H9 (cell line): ENCODE data around the gene ERP44. TPM values are rescaled to one million over a fixed set of nuclear protein-coding genes. Genes with fewer than 3 reads are reported as not detected.

Source experiments
- DNase-seq: peaks from one replicate; pipeline ENCODE4 v3.0.0-alpha.2; 2017
- H2AFZ ChIP-seq: one replicate; pipeline ENCODE4 v1.6.1; 2013; ENCODE audit warnings: mild to moderate bottlenecking, low read length, control low read depth, moderate library complexity
- H2AK5ac ChIP-seq: 2 replicates; pipeline ENCODE4 v1.6.1; 2013; ENCODE audit warnings: low read length, control low read depth, mixed read lengths; ENCODE audit not compliant: insufficient read length
- H2BK120ac ChIP-seq: one replicate; pipeline ENCODE4 v1.6.1; 2013; ENCODE audit warnings: low read depth, mild to moderate bottlenecking, low read length, control low read depth, inconsistent platforms; ENCODE audit not compliant: poor library complexity, severe bottlenecking
- H2BK12ac ChIP-seq: 2 replicates; pipeline ENCODE4 v1.6.1; 2013; ENCODE audit warnings: low read length, control low read depth, mixed read lengths, low read depth; ENCODE audit not compliant: insufficient read length
- H2BK15ac ChIP-seq: 2 replicates; pipeline ENCODE4 v1.6.1; 2013; ENCODE audit warnings: low read depth, low read length, control low read depth
- H2BK20ac ChIP-seq: one replicate; pipeline ENCODE4 v1.6.1; 2013; ENCODE audit warnings: low read depth, mild to moderate bottlenecking, low read length, control low read depth, inconsistent platforms; ENCODE audit not compliant: poor library complexity, severe bottlenecking
- H2BK5ac ChIP-seq: 2 replicates; pipeline ENCODE4 v1.6.1; 2013; ENCODE audit warnings: low read length, control low read depth, mixed read lengths; ENCODE audit not compliant: insufficient read length
- H3K14ac ChIP-seq: 2 replicates; pipeline ENCODE4 v1.6.1; 2013; ENCODE audit warnings: low read length, control low read depth; ENCODE audit not compliant: insufficient read depth
- H3K18ac ChIP-seq: 2 replicates; pipeline ENCODE4 v1.6.1; 2013; ENCODE audit warnings: low read depth, mild to moderate bottlenecking, mixed read lengths, low read length, control low read depth; ENCODE audit not compliant: insufficient read length
- H3K23ac ChIP-seq: 2 replicates; pipeline ENCODE4 v1.6.1; 2013; ENCODE audit warnings: low read length, control low read depth, mixed read lengths, low read depth; ENCODE audit not compliant: insufficient read length
- H3K23me2 ChIP-seq: 2 replicates; pipeline ENCODE4 v1.6.1; 2013; ENCODE audit warnings: low read depth, mild to moderate bottlenecking, mixed read lengths, low read length, control low read depth; ENCODE audit not compliant: insufficient read length, poor library complexity, severe bottlenecking
- H3K27ac ChIP-seq: 2 replicates; pipeline ENCODE4 v1.5.1; 2013; ENCODE audit warnings: low read length, control low read depth, mixed read lengths, low read depth; ENCODE audit not compliant: insufficient read length
- H3K27me3 ChIP-seq: 2 replicates; pipeline ENCODE4 v1.6.1; 2013; ENCODE audit warnings: low read length, control low read depth, inconsistent platforms; ENCODE audit not compliant: insufficient read depth
- H3K4ac ChIP-seq: 2 replicates; pipeline ENCODE4 v1.6.1; 2013; ENCODE audit warnings: low read depth, mild to moderate bottlenecking, control low read depth, inconsistent platforms, low read length, moderate library complexity
- H3K4me1 ChIP-seq: 2 replicates; pipeline ENCODE4 v1.6.1; 2013; ENCODE audit warnings: low read length, control low read depth, inconsistent platforms; ENCODE audit not compliant: insufficient read depth
- H3K4me2 ChIP-seq: 2 replicates; pipeline ENCODE4 v1.6.1; 2013; ENCODE audit warnings: low read length, control low read depth, mixed read lengths; ENCODE audit not compliant: insufficient read length, insufficient read depth
- H3K56ac ChIP-seq: 2 replicates; pipeline ENCODE4 v1.6.1; 2013; ENCODE audit warnings: low read depth, mild to moderate bottlenecking, mixed read lengths, low read length, control low read depth; ENCODE audit not compliant: insufficient read length
- H3K79me1 ChIP-seq: 2 replicates; pipeline ENCODE4 v1.6.1; 2013; ENCODE audit warnings: low read depth, mild to moderate bottlenecking, moderate library complexity, low read length, control low read depth, inconsistent platforms; ENCODE audit not compliant: insufficient read depth, poor library complexity, severe bottlenecking
- H3K79me2 ChIP-seq: 2 replicates; pipeline ENCODE4 v1.6.1; 2013; ENCODE audit warnings: low read length, control low read depth, inconsistent platforms; ENCODE audit not compliant: insufficient read depth
- H3K9ac ChIP-seq: 2 replicates; pipeline ENCODE4 v1.6.1; 2013; ENCODE audit warnings: low read length, control low read depth, mixed read lengths; ENCODE audit not compliant: insufficient read length; ENCODE audit errors: extremely low read depth
- H3K9me3 ChIP-seq: one replicate; pipeline ENCODE4 v1.6.1; 2013; ENCODE audit warnings: low read depth, low read length, inconsistent platforms; ENCODE audit not compliant: control insufficient read depth
- H3T11ph ChIP-seq: one replicate; pipeline ENCODE4 v1.6.1; 2013; ENCODE audit warnings: mild to moderate bottlenecking, low read length, control low read depth, inconsistent platforms
- H4K20me1 ChIP-seq: one replicate; pipeline ENCODE4 v1.6.1; 2013; ENCODE audit not compliant: control insufficient read depth, insufficient read length, insufficient read depth
- H4K5ac ChIP-seq: 2 replicates; pipeline ENCODE4 v1.6.1; 2013; ENCODE audit warnings: low read depth, mild to moderate bottlenecking, mixed read lengths, low read length, control low read depth; ENCODE audit not compliant: insufficient read length
- H4K8ac ChIP-seq: replicated peaks from 2 replicates; pipeline ENCODE4 v1.6.1; 2013; ENCODE audit warnings: low read length, control low read depth, mixed read lengths, low read depth; ENCODE audit not compliant: insufficient read length
- H4K91ac ChIP-seq: 2 replicates; pipeline ENCODE4 v1.6.1; 2013; ENCODE audit warnings: low read depth, mild to moderate bottlenecking, moderate library complexity, mixed read lengths, low read length, control low read depth; ENCODE audit not compliant: insufficient read length
- H3K27ac Mint-ChIP-seq, 3 experiments: 2 replicates in 2 of 3; 3 replicates in 1 of 3; pipeline ENCODE4 v1.8.0; 2020 to 2021; ENCODE audit warnings: mixed read lengths in 3 of 3, mild to moderate bottlenecking in 1 of 3, moderate library complexity in 1 of 3
- H3K27me3 Mint-ChIP-seq: 2 replicates; pipeline ENCODE4 v1.8.0; 2021; ENCODE audit warnings: low read depth, mild to moderate bottlenecking, moderate library complexity, mixed read lengths
- H3K36me3 Mint-ChIP-seq, 3 experiments: 2 replicates in 2 of 3; 3 replicates in 1 of 3; pipeline ENCODE4 v1.8.0; 2020 to 2021; ENCODE audit warnings: low read depth in 3 of 3, mixed read lengths in 3 of 3; ENCODE audit not compliant: insufficient read depth in 1 of 3
- H3K4me1 Mint-ChIP-seq, 2 experiments: 2 replicates each; pipeline ENCODE4 v1.8.0; 2020; ENCODE audit warnings: mixed read lengths in 2 of 2
- H3K4me3 Mint-ChIP-seq, 2 experiments: 2 replicates in 1 of 2; 3 replicates in 1 of 2; pipeline ENCODE4 v1.8.0; 2020 to 2021; ENCODE audit warnings: mild to moderate bottlenecking in 2 of 2, mixed read lengths in 2 of 2, moderate library complexity in 1 of 2
- H3K9me3 Mint-ChIP-seq, 2 experiments: 2 replicates in 1 of 2; 3 replicates in 1 of 2; pipeline ENCODE4 v1.8.0; 2020; ENCODE audit warnings: mild to moderate bottlenecking in 2 of 2, mixed read lengths in 2 of 2, moderate library complexity in 1 of 2
- CTCF ChIP-seq: fragments of 200-600 bp; sonication (generic); conservative IDR thresholded peaks from 3 replicates; pipeline ENCODE4 v1.8.0; 2021; ENCODE audit warnings: antibody characterized with exemption, mild to moderate bottlenecking
- WGBS: extraction: QIAGEN DNeasy Blood & Tissue Kit; methylation state at CpG from one replicate; pipeline ENCODE4 v1.1.7; 2013; ENCODE audit warnings: missing lambda C conversion rate, low lambda C conversion rate, mixed read lengths; ENCODE audit not compliant: insufficient read length; ENCODE audit errors: extremely low coverage; 5-methylcytosine and 5-hydroxymethylcytosine counted together
- total RNA-seq: library from RNA; stranded (reverse); gene quantifications from 2 replicates; pipeline ENCODE4 v1.2.1, GENCODE V29; 2021

ERP44 gene
- total RNA-seq, 1 experiment from 2014 or later = 15.4 TPM

GRCh38 chr9:100033877-100034551 lies 64.8 kb downstream of the ERP44 start:
- Mint-ChIP-seq H3K4me1 (peaks cover 0 to 4% of the 10 kb centered on the region in 2 experiments; a peak in 1 of 4 replicates), H3K36me3 (peaks cover 20 to 32% (median 21%) of the 10 kb centered on the region in 3 experiments)
- H3K23ac ChIP-seq = no peak overlapping the region

More at GRCh38 chr9:100033877-100034551, 64.8 kb downstream of the ERP44 start:
- Mint-ChIP-seq H3K9me3 (peaks cover 12 to 20% of the 10 kb centered on the region in 2 experiments; a peak in 4 of 5 replicates), H3K4me3 (no peak overlapping the region), H3K27me3 (no peaks in the 10 kb centered on the region), H3K27ac (no peak overlapping the region)
- Histone ChIP-seq H2BK12ac (no peak overlapping the region), H3K79me2 (no peaks in the 10 kb centered on the region), H2AFZ (no peak overlapping the region), H3K9ac (no peak overlapping the region), H3T11ph (no peak overlapping the region), H2AK5ac (no peak overlapping the region), H3K27ac (no peak overlapping the region), H3K4me1 (no peaks in the 10 kb centered on the region), H3K23me2 (no peaks in the 10 kb centered on the region), H4K5ac (no peak overlapping the region), H4K8ac (no peak overlapping the region), H3K9me3 (no peaks in the 10 kb centered on the region), H4K20me1 (no peaks in the 10 kb centered on the region), H3K18ac (no peak overlapping the region), H3K27me3 (no peaks in the 10 kb centered on the region), H4K91ac (no peak overlapping the region), H3K4me2 (no peak overlapping the region), H2BK20ac (no peak overlapping the region), H2BK120ac (no peak overlapping the region), H3K79me1 (no peaks in the 10 kb centered on the region), H2BK15ac (no peak overlapping the region), H3K4ac (no peak overlapping the region), H2BK5ac (no peak overlapping the region), H3K56ac (no peak overlapping the region), H3K14ac (no peak overlapping the region)
- no peak for DNase-seq
- WGBS = no CpG with 5 or more reads among the region's 3 CpGs
- TF ChIP-seq CTCF = no peak
